Dermis microvascular lymphatic vessel endothelial cell (primary cell): ENCODE data around the gene C4orf17. TPM values are rescaled to one million over a fixed set of nuclear protein-coding genes. Genes with fewer than 3 reads are reported as not detected.
A peak's percentile ranks its signal among the peaks of the same experiment; 100 is the strongest.
"Not testable (repeated sequence)": the region's sequence is repeated elsewhere in the genome, so short reads cannot be mapped to it uniquely, and the experiment has no call there.

Experiments used
- DNase-seq, 2 donors: peaks; one replicate each; pipeline versions ENCODE4 v3.0.0 to v3.0.0-alpha.2; 2010; ENCODE audit warnings: low read depth in 2 of 2
- total RNA-seq: library from RNA; depleted of rRNA; stranded (reverse); fragments of >200 nt; gene quantifications from 2 replicates; pipeline ENCODE4 v1.2.1, GENCODE V29; 2014

The C4orf17 gene
- not detected in 2 replicates for total RNA-seq

DNA sequence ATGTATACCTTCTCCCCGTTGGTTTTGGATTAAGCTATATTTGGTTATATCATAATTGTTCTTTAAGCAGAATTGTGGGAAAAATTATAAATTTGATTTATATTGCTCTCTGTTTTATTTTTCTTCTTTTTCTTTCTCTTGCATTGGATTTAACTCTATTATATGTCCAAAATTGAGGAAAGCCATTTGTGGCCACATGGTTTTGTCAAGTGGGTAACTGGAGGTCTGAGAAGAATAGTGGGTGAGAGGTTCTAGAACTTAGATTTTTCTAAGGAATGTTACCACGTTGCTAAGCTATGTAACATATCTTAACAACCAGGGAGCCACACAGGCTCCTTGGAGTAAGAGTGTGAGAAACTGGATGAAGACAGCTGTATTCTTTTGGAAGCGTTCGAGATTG lies at the start of gene C4orf17:
C4orf17 (plus strand) TSS at position 301 of the 400 bp plus-strand sequence. CDS start 2,061 bp downstream, outside the sequence.
- no peak for DNase-seq

GRCh38 chr4:99461623-99462401 lies 49.0 kb upstream of the C4orf17 start:
- no peak for DNase-seq

GRCh38 chr4:99462875-99463464 lies 47.9 kb upstream of the C4orf17 start:
- peak; percentile 46 to 61 for DNase-seq

DNA sequence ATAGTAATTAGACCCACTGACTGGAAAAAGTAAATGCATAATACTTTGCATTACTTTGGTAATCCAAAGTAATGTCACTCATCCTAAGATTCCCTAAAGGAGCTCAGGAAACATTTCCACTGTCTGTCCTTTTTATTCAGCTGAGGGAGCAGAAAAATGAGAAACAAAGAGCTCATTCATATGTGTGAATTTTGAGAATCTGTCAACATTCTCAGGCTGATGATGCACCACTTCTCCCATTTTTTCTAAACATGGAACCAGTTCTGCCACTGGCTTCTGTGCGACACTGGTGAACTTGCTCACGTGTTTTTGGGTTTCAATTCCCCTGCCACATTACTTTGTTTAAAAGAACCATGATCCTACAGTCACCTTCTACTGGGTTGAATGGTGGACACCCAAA lies 47.3 kb upstream of the C4orf17 start:
- no peak for DNase-seq

DNA sequence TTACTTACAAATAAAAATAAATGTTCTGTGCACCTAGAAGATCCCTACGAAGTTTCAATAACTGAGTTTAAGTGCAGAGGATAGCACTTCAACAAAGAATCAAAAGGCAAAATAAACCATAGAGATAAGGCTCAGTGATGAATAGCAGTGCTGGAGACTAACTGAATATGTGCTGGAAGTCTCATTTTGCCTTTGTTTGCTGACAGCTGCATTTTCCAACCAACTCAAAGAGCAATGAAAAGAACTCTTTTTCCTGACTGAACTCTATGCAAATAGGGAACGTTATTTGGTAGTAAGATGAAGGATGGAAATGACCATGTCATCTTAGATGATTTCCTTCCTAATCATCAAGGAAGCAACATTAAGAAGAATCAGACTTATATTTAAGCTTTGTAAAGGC lies 42.9 kb upstream of the C4orf17 start:
- DNase-seq = no peak

GRCh38 chr4:99468889-99469288 lies 41.9 kb upstream of the C4orf17 start:
- DNase-seq = no peak

- no peak for DNase-seq
Measured at GRCh38 chr4:99471349-99471748, 39.5 kb upstream of the C4orf17 start.

GRCh38 chr4:99471896-99472295 lies 38.9 kb upstream of the C4orf17 start:
- DNase-seq = no peak

- no peak for DNase-seq
Measured at GRCh38 chr4:99473131-99473530, 37.7 kb upstream of the C4orf17 start.

GRCh38 chr4:99483636-99484035 lies 27.2 kb upstream of the C4orf17 start:
- no peak for DNase-seq

DNA sequence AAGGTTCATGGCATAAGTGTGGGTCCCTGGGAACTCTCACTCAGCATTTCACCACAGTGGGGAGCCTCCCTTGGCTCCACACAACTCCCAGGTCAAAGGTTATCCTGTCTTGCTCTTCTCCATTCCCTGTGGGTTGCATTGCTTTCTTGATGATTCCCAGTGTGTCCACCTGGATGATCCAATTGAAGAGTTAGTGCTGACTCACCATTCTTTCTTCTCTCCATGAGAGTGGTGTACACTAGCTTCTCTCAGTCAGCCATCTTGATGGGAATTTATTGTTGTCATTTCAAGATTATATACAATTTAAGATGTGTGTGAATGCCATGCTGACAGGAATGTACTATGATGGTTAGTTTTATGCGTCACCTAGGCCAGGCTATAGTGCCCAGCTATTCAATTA lies 25.6 kb upstream of the C4orf17 start:
- DNase-seq = no peak

DNA sequence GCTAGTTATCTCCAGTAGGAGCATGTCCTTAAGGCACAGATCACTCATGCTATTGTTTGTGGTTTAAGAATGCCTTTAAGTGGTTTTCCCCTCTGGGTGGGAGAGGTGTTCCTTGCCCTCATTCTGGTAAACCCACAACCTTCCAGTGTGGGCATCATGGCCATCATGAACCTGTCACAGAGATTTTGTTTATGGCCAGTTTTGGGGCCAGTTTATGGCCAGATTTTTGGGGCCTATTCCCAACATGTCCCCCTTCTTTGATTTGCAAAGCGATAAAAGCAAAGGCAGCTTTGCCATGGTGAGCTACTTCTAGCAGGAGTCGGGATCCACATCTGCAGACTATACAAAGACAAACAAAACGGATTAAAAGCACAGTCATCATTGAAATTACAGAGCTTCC lies 24.2 kb upstream of the C4orf17 start:
- DNase-seq = not testable (repeated sequence)

- peak; percentile 28 to 75 for DNase-seq
Measured at GRCh38 chr4:99490286-99490685, 20.5 kb upstream of the C4orf17 start.

- DNase-seq = no peak
Measured at GRCh38 chr4:99504804-99505502, 5.9 kb upstream of the C4orf17 start.

DNA sequence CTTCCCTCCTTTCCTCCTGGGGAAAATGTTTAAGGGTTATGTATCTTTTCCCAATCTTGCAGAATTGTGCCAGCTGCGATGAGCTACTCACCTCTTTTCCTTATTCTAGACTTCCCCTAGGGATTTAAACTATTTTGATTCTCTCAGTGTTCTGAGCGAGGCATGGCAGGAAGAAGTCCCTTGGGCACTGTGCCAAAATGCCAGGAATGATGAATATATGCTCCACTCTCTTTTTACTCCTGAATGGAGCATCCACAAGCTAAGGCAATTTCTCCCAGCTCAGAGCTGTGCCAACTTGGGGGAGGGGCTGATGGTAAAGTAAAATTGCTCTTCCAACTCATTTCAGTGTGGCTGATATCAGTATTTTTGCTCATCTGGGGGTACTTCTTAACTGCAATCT lies 4.0 kb upstream of the C4orf17 start:
- peak in 1 of 2 donors; percentile 4 for DNase-seq

GRCh38 chr4:99507349-99507748 lies 3.5 kb upstream of the C4orf17 start:
- DNase-seq = no peak

DNA sequence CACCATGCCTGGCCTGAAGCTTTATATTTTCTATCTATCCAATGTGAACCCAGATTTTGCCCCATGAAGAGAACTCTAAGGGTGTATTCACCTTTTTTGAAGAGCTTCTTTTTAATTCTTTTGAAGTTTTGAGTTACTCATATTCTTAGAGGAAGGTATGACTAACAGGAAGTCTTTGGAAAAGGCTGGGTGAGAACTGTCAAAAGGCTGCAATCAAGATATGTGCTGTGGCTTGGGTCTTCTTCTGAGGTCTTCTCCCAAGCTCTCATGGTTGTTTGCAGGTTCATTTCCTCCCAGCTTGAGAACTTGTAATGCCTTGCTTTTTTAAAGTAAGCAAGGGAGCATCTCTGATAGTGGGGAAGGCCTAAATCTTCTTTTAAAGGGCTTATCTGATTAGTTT lies 3.1 kb upstream of the C4orf17 start:
- DNase-seq = no peak

GRCh38 chr4:99518601-99519295 lies 7.9 kb downstream of the C4orf17 start:
- no peak for DNase-seq

GRCh38 chr4:99529228-99529627 lies 18.4 kb downstream of the C4orf17 start:
- no peak for DNase-seq

DNA sequence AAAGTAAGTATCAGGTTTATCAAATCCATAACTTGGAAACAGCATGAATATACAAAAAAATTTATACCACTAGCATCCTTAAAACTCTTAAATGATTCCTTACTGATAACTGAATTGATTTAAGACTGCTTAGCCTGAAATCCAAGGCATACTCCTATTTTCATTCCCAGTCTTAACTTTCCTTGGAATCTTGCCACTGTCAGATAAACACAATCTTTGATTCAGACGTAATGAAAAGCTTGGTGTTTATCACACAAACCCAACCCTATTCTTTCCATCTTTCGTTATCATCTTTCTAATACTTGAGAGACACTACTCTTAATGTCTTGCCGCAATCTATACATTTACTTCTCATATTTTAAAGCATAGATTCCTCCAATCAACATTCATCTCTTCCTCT lies 19.1 kb downstream of the C4orf17 start:
- DNase-seq = no peak

DNA sequence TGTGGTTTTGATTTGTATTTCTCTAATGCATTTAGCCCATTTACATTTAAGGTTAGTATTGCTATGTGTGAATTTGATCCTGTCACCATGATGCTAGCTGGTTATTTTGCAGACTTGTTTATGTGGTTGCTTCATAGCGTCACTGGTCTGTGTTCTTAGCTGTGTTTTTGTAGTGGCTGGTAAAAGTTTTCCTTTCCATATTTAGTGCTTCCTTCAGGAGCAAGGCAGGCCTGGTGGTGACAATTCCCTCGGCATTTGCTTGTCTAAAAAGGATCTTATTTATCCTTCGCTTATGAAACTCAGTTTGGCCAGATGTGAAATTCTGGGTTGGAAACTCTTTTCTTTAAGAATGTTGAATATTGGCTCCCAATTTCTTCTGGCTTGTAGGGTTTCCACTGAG lies 23.9 kb downstream of the C4orf17 start:
- DNase-seq = not testable (repeated sequence)

DNA sequence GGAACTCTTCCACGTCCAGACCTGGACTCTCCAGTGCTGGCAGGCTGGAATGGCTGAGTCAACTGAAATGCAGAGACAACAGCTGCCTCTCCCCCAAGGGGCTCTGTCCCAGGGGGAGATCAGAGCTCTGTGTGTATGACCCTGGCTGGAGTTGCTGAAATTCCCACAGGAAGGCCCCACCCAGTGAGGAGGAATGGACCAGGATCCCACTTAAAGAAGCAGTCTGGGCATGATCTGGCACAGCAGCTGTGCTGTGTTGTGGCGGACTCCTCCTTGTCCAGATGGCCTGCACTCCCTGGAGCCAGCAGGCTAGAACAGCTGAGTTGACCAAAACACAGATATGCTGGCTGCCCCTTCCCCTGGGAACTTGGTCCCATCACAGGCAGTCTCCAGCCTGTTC lies 25.4 kb downstream of the C4orf17 start:
- DNase-seq = no peak
